ENCODE results near the gene POLR2J. TPM values are rescaled to one million over a fixed set of nuclear protein-coding genes. Genes with fewer than 3 reads are reported as not detected.

The POLR2J gene
- total RNA-seq, 1 experiment from 2014 or later, result 66.9 TPM

DNA sequence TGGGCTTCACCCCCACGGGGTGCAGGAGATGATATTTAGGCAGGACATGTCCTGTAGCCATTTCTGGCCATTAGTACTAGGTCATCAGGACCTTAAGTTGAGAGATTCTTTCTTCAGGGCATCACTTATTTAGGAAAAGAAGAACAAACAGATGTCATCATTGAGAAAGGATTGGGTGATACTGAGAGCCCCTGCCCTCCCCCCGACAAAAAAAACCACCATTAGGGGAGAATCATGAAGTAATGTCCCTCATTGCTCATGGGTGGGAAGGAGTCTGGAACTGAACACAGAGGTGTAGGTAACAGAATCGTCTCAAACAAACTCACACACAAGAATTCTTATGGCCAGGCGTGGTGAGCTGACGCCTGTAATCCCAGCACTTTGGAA, 51.7 kb downstream of the POLR2J start:
- BruUV-seq (replicated peaks), result TSS peak; percentile 9
- no peak overlapping the region for H2AFZ ChIP-seq
- no peak overlapping the region for H3K4me3 ChIP-seq
- no peak for DNase-seq
- peaks cover 11% of the 10 kb centered on the region for H3F3A ChIP-seq (ENCODE audit: insufficient read depth, low read depth)
- H4K20me1 ChIP-seq (ENCODE audit: insufficient read depth), result no peaks in the 10 kb centered on the region; the same call in 1 of the 2 replicates
- intact Hi-C loops (cut with micrococcal nuclease; ENCODE audit: unreplicated experiment), result no loop called here
- H3K36me3 ChIP-seq (ENCODE audit: low read depth), result no peaks in the 10 kb centered on the region; the same call in 1 of the 2 replicates
- TF ChIP-seq, protein P1, sequence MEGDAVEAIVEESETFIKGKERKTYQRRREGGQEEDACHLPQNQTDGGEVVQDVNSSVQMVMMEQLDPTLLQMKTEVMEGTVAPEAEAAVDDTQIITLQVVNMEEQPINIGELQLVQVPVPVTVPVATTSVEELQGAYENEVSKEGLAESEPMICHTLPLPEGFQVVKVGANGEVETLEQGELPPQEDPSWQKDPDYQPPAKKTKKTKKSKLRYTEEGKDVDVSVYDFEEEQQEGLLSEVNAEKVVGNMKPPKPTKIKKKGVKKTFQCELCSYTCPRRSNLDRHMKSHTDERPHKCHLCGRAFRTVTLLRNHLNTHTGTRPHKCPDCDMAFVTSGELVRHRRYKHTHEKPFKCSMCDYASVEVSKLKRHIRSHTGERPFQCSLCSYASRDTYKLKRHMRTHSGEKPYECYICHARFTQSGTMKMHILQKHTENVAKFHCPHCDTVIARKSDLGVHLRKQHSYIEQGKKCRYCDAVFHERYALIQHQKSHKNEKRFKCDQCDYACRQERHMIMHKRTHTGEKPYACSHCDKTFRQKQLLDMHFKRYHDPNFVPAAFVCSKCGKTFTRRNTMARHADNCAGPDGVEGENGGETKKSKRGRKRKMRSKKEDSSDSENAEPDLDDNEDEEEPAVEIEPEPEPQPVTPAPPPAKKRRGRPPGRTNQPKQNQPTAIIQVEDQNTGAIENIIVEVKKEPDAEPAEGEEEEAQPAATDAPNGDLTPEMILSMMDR (conservative IDR thresholded peaks at IDR 0.05), result no peak
- no peak for TF ChIP-seq EZH2 (IDR thresholded peaks at IDR 0.05; ENCODE audit: low read depth)
- H3K27me3 ChIP-seq (ENCODE audit: insufficient read depth, low read depth), result no peaks in the 10 kb centered on the region
- no peak overlapping the region for H3K4me2 ChIP-seq
- no peaks in the 10 kb centered on the region for H3K9me2 ChIP-seq (ENCODE audit: insufficient read depth)
- CTCF ChIA-PET, result interaction anchor here (0.7 kb wide), 1 partner anchor 25 kb away, joined by 3 read pairs; no protein-coding TSS in a partner anchor
- no peaks in the 10 kb centered on the region for H3K79me2 ChIP-seq (ENCODE audit: low read depth)
- no peaks in the 10 kb centered on the region for H3K9me3 ChIP-seq (ENCODE audit: insufficient read depth, low read depth)
- peaks cover 5% of the 10 kb centered on the region for H3K4me1 ChIP-seq (replicated peaks; ENCODE audit: insufficient read depth)
- H3K27ac ChIP-seq, result no peak overlapping the region
- POLR2A ChIA-PET (ENCODE audit: unreplicated experiment), result no interaction called here

DNA sequence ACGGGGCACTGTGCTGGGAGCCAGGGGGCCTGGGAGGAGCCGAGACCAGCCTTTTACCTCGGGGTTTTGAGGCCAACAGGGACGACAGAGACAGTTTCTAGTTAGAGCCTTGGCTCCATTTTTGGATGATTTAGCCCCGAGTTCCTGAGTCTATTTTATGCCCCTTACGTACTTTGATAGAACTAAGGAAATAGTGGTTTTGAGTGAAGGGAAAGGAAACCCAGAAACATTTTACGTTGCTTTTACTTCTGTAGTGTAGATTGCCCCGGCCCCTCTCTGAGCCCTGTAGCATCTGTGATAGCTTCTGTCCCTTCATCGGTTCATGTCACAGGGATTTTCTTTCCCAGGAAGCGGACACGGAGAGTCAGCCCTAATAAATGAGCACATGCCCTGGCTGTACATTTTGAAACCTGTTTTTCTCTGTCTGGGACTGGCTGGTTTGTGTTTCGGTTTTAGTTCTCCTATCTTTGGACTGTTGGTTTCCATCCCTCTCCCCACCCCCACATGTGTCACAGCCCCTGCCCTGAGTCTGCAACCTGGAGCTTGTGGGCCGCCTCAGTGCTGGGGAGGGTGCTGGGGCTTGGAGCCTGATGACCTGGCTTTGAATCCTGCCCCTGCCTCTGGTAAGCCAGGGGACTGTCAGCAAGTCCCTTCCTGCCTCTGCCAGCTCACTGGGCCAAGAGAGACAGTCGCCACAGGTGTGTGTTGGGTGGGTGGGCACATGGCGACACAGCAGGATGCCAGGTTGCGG, 52.3 kb downstream of the POLR2J start:
- peaks cover 5% of the 10 kb centered on the region for H3F3A ChIP-seq (ENCODE audit: insufficient read depth, low read depth)
- ChIA-PET POLR2A (ENCODE audit: unreplicated experiment) (no interaction called here), CTCF (no interaction called here)
- intact Hi-C loops (cut with micrococcal nuclease; ENCODE audit: unreplicated experiment), result no loop called here
- H3K36me3 ChIP-seq (ENCODE audit: low read depth), result no peaks in the 10 kb centered on the region; the same call in 1 of the 2 replicates
- DNase-seq, result no peak
- TF ChIP-seq EZH2 (IDR thresholded peaks at IDR 0.05; ENCODE audit: low read depth), result no peak
- TF ChIP-seq, protein P1 (conservative IDR thresholded peaks at IDR 0.05), result no peak
- no peak overlapping the region for H2AFZ ChIP-seq
- no peaks in the 10 kb centered on the region; the same call in 1 of the 2 replicates for H4K20me1 ChIP-seq (ENCODE audit: insufficient read depth)
- no peak overlapping the region for H3K4me2 ChIP-seq
- no peaks in the 10 kb centered on the region for H3K9me3 ChIP-seq (ENCODE audit: insufficient read depth, low read depth)
- H3K9me2 ChIP-seq (ENCODE audit: insufficient read depth), result no peaks in the 10 kb centered on the region
- no TSS peak for BruUV-seq (replicated peaks)
- H3K27me3 ChIP-seq (ENCODE audit: insufficient read depth, low read depth), result no peaks in the 10 kb centered on the region
- no peak overlapping the region for H3K4me3 ChIP-seq
- H3K27ac ChIP-seq, result no peak overlapping the region
- peaks cover 11% of the 10 kb centered on the region for H3K4me1 ChIP-seq (replicated peaks; ENCODE audit: insufficient read depth)
- no peaks in the 10 kb centered on the region for H3K79me2 ChIP-seq (ENCODE audit: low read depth)

- TF ChIP-seq, protein P1 (conservative IDR thresholded peaks at IDR 0.05), result no peak
- no peak for TF ChIP-seq EZH2 (IDR thresholded peaks at IDR 0.05; ENCODE audit: low read depth)
- Histone ChIP-seq H3K4me1 (replicated peaks; ENCODE audit: insufficient read depth) (peaks cover 11% of the 10 kb centered on the region), H3K79me2 (ENCODE audit: low read depth) (no peaks in the 10 kb centered on the region), H3K27me3 (ENCODE audit: insufficient read depth, low read depth) (no peaks in the 10 kb centered on the region), H3F3A (ENCODE audit: insufficient read depth, low read depth) (no peaks in the 10 kb centered on the region), H3K9me2 (ENCODE audit: insufficient read depth) (no peaks in the 10 kb centered on the region), H4K20me1 (ENCODE audit: insufficient read depth) (no peaks in the 10 kb centered on the region; the same call in 1 of the 2 replicates), H3K27ac (no peak overlapping the region), H3K4me3 (no peak overlapping the region), H2AFZ (no peak overlapping the region), H3K9me3 (ENCODE audit: insufficient read depth, low read depth) (no peaks in the 10 kb centered on the region), H3K4me2 (no peak overlapping the region), H3K36me3 (ENCODE audit: low read depth) (peaks cover 3% of the 10 kb centered on the region)
- intact Hi-C loops (cut with micrococcal nuclease; ENCODE audit: unreplicated experiment), result no loop called here
- DNase-seq, result no peak
- ChIA-PET CTCF (no interaction called here), POLR2A (ENCODE audit: unreplicated experiment) (no interaction called here)
- BruUV-seq (replicated peaks), result TSS peak; percentile 15
These were observed 53.0 kb downstream of the POLR2J start for GRCh38 chr7:102425639-102426267.
